ENCODE results near the gene TRIM40.

TRIM40 gene

GRCh38 chr6:30195951-30196350 is 60.0 kb downstream of the TRIM40 start:
- TF ChIP-seq POLR2AphosphoS5 (IDR thresholded peaks at IDR 0.05; ENCODE audit: low read depth, low read length) (no peak), TAF1 (IDR thresholded peaks at IDR 0.05; ENCODE audit: borderline replicate concordance, insufficient read depth, low read length) (no peak), SIN3A (IDR thresholded peaks at IDR 0.05; ENCODE audit: borderline replicate concordance, insufficient read depth, low read length) (no peak), FOXP2 (optimal IDR thresholded peaks at IDR 0.05; ENCODE audit: borderline replicate concordance, extremely low read depth, extremely low read length, insufficient read depth) (no peak), REST (IDR thresholded peaks at IDR 0.05; ENCODE audit: insufficient read depth in 1 of 2, low read depth in 2 of 2, low read length in 2 of 2) (no peak)

- TF ChIP-seq TAF1 (IDR thresholded peaks at IDR 0.05; ENCODE audit: borderline replicate concordance, insufficient read depth, low read length) (no peak), FOXP2 (optimal IDR thresholded peaks at IDR 0.05; ENCODE audit: borderline replicate concordance, extremely low read depth, extremely low read length, insufficient read depth) (no peak), REST (IDR thresholded peaks at IDR 0.05; ENCODE audit: insufficient read depth in 1 of 2, low read depth in 2 of 2, low read length in 2 of 2) (no peak), SIN3A (IDR thresholded peaks at IDR 0.05; ENCODE audit: borderline replicate concordance, insufficient read depth, low read length) (no peak), POLR2AphosphoS5 (IDR thresholded peaks at IDR 0.05; ENCODE audit: low read depth, low read length) (no peak)
Observed at GRCh38 chr6:30196376-30196775, 60.4 kb downstream of the TRIM40 start.

Measured in PFSK-1 (cell line).